K562 (cell line): ENCODE results near the gene MORC4. TPM values are rescaled to one million over a fixed set of nuclear protein-coding genes. Genes with fewer than 3 reads are reported as not detected.

ENCODE experiments used
- ATAC-seq: fragments of 200-7000 bp; cut with Tn5 transposase; 3 replicates; pipeline ENCODE4 v1.9.1; 2020; ENCODE audit warnings: moderate library complexity
- BruUV-seq: library from RNA; stranded (reverse); fragments of 400-500 nt; replicated peaks from 2 replicates; lab custom pipeline; 2021; lab: Mats Ljungman, UMichigan
- CTCF ChIA-PET: fragments of 300-600 bp; formaldehyde crosslinking; extraction: SDS; loops from one replicate; lab custom pipeline; 2021; ENCODE audit warnings: low intra/inter-chr PET ratio; lab: Yijun Ruan, JAX
- POLR2A ChIA-PET: fragments of 300-600, 350-650 bp; sonication (Branson Sonifier 250); formaldehyde crosslinking; extraction: SDS; loops from one replicate; lab custom pipeline; 2021; ENCODE audit warnings: antibody characterized with exemption, inconsistent platforms; lab: Yijun Ruan, JAX
- DNase-seq, 4 experiments: peaks; one replicate each; pipeline versions ENCODE4 v3.0.0 to v3.0.0-alpha.2; 2011 to 2018; ENCODE audit warnings: low spot score in 3 of 4, mixed read lengths in 3 of 4; ENCODE audit errors: extremely low read depth in 1 of 4
- FAIRE-seq: peaks from 2 replicates; lab custom pipeline; 2011; peaks lifted over from hg19 to GRCh38; lab: Jason Lieb, UNC
- H2AFZ ChIP-seq: 2 replicates; pipeline ENCODE4 v1.6.0; 2011; ENCODE audit warnings: low read depth, low read length, control low read depth, inconsistent platforms
- H3K27ac ChIP-seq: fragments of 200-600 bp; 3 replicates; pipeline ENCODE4 v1.8.0; 2011; ENCODE audit warnings: low read depth, mild to moderate bottlenecking, control low read depth, inconsistent platforms, low read length, moderate library complexity, mixed read lengths; ENCODE audit errors: extremely low read depth
- H3K27me3 ChIP-seq, 2 experiments: fragments of 300-600 bp in 1 of 2; 2 replicates in 1 of 2; 3 replicates in 1 of 2; pipeline versions ENCODE4 v1.6.0 to v1.8.0; 2011; ENCODE audit warnings: inconsistent platforms in 2 of 2, low read length in 2 of 2, mild to moderate bottlenecking in 1 of 2, mixed read lengths in 1 of 2, moderate library complexity in 1 of 2; ENCODE audit not compliant: control insufficient read depth in 2 of 2, insufficient read depth in 2 of 2
- H3K36me3 ChIP-seq: fragments of 300-600 bp; 3 replicates; pipeline ENCODE4 v1.8.0; 2011; ENCODE audit warnings: mild to moderate bottlenecking, low read length, inconsistent platforms; ENCODE audit not compliant: control insufficient read depth, insufficient read depth
- H3K4me1 ChIP-seq, 2 experiments: fragments of 200-600 bp in 1 of 2; replicated peaks in 1 of 2; 2 replicates in 1 of 2; 3 replicates in 1 of 2; pipeline versions ENCODE4 v1.5.1 to v1.8.0; 2011; ENCODE audit warnings: inconsistent platforms in 2 of 2, low read length in 2 of 2, mild to moderate bottlenecking in 1 of 2, mixed read lengths in 1 of 2, moderate library complexity in 1 of 2; ENCODE audit not compliant: control insufficient read depth in 2 of 2, insufficient read depth in 2 of 2
- H3K4me2 ChIP-seq: 2 replicates; pipeline ENCODE4 v1.6.1; 2011; ENCODE audit warnings: low read length, control low read depth, inconsistent platforms, mixed read lengths; ENCODE audit not compliant: insufficient read depth
- H3K4me3 ChIP-seq: fragments of 200-600 bp; sonication (generic), shearing (Covaris generic); 2 replicates; pipeline ENCODE4 v1.5.1; 2016; ENCODE audit warnings: control low read depth, inconsistent platforms
- H3K79me2 ChIP-seq: fragments of 200-600 bp; 3 replicates; pipeline ENCODE4 v1.8.0; 2011; ENCODE audit warnings: low read length, inconsistent platforms; ENCODE audit not compliant: control insufficient read depth, insufficient read depth
- H3K9ac ChIP-seq, 2 experiments: 2 replicates each; pipeline versions ENCODE4 v1.6.0 to v1.6.1; 2011; ENCODE audit warnings: low read depth in 2 of 2, low read length in 2 of 2, control low read depth in 1 of 2, inconsistent platforms in 1 of 2, mild to moderate bottlenecking in 1 of 2, mixed read lengths in 1 of 2; ENCODE audit not compliant: insufficient read depth in 1 of 2
- H3K9me1 ChIP-seq: one replicate; pipeline ENCODE4 v1.6.0; 2011; ENCODE audit warnings: inconsistent platforms, mild to moderate bottlenecking, low read length, moderate library complexity; ENCODE audit not compliant: control insufficient read depth, insufficient read depth
- H3K9me3 ChIP-seq: replicated peaks from 2 replicates; pipeline ENCODE4 v1.5.1; 2011; ENCODE audit warnings: low read depth, low read length, inconsistent platforms; ENCODE audit not compliant: control insufficient read depth, insufficient read depth
- H4K20me1 ChIP-seq: replicated peaks from 2 replicates; pipeline ENCODE4 v1.6.1; 2011; ENCODE audit warnings: low read length, inconsistent platforms, mixed read lengths; ENCODE audit not compliant: control insufficient read depth, insufficient read depth
- FOXM1 ChIP-seq, 2 experiments: fragments of 450-650 bp in 1 of 2; sonication (generic) in 1 of 2; formaldehyde crosslinking in 1 of 2; IDR thresholded peaks; 2 replicates each; pipeline versions ENCODE4 v1.6.1 to v1.9.0; 2017 to 2022; ENCODE audit warnings: low read depth in 2 of 2, mild to moderate bottlenecking in 2 of 2, missing genetic modification reagents in 1 of 2, moderate library complexity in 1 of 2
- GATAD2B ChIP-seq: fragments of 450-650 bp; IDR thresholded peaks from 2 replicates; pipeline ENCODE4 v1.6.1; 2017; ENCODE audit warnings: mild to moderate bottlenecking, borderline replicate concordance
- MCM2 ChIP-seq: fragments of 450-650 bp; IDR thresholded peaks from 2 replicates; pipeline ENCODE4 v1.6.1; 2017; ENCODE audit warnings: low read depth, mild to moderate bottlenecking
- MTA3 ChIP-seq: fragments of 450-650 bp; formaldehyde crosslinking; IDR thresholded peaks from 2 replicates; pipeline ENCODE4 v1.6.1; 2017; ENCODE audit warnings: mild to moderate bottlenecking, borderline replicate concordance
- NFATC3 ChIP-seq: fragments of 450-650 bp; IDR thresholded peaks from 2 replicates; pipeline ENCODE4 v1.6.1; 2017; ENCODE audit warnings: mild to moderate bottlenecking
- NR2C1 ChIP-seq, 2 experiments: fragments of 450-650 bp; IDR thresholded peaks; 2 replicates each; pipeline ENCODE4 v1.6.1; 2017; ENCODE audit warnings: mild to moderate bottlenecking in 2 of 2, antibody characterized with exemption in 1 of 2, inconsistent platforms in 1 of 2, missing compliant biosample characterization in 1 of 2, missing genetic modification characterization in 1 of 2
- POLR2A ChIP-seq: fragments of 450-650 bp; conservative IDR thresholded peaks from 2 replicates; pipeline ENCODE4 v1.6.1; 2016
- SMARCE1 ChIP-seq: fragments of 450-650 bp; IDR thresholded peaks from 2 replicates; pipeline ENCODE4 v1.7.1; 2016; ENCODE audit warnings: mild to moderate bottlenecking
- TBP ChIP-seq: optimal IDR thresholded peaks from 2 replicates; pipeline ENCODE3; 2011; ENCODE audit warnings: low read depth, low read length, improper control_type of control experiment
- ZNF146 ChIP-seq: IDR thresholded peaks from one replicate; pipeline ENCODE4 v1.6.1; 2018; ENCODE audit warnings: missing compliant biosample characterization; ENCODE audit not compliant: unreplicated experiment
- ZNF551 ChIP-seq: fragments of 250-450 bp; sonication (Bioruptor Pico); IDR thresholded peaks from 2 replicates; pipeline ENCODE4 v1.5.0; 2021; ENCODE audit warnings: mild to moderate bottlenecking, moderate library complexity
- ZNF57 ChIP-seq: fragments of 450-650 bp; formaldehyde crosslinking; IDR thresholded peaks from 2 replicates; pipeline ENCODE4 v1.4.0; 2020; ENCODE audit warnings: mild to moderate bottlenecking, moderate library complexity
- ZNF707 ChIP-seq: fragments of 250-450 bp; sonication (Bioruptor Pico); conservative IDR thresholded peaks from 2 replicates; pipeline ENCODE4 v1.8.0; 2022; ENCODE audit warnings: inconsistent platforms, mild to moderate bottlenecking, moderate library complexity
- WGBS: fragments of 100-300 bp; shearing (Covaris generic); methylation state at CpG from one replicate; pipeline ENCODE4 v1.1.6; 2016; ENCODE audit warnings: low coverage, mixed read lengths; ENCODE audit not compliant: insufficient coverage; ENCODE audit errors: missing lambda C conversion rate; 5-methylcytosine and 5-hydroxymethylcytosine counted together
- in situ Hi-C: fragments of 300-500 bp; cut with MboI; formaldehyde crosslinking; loops from 4 replicates; pipeline ENCODE4 v1.15.0; 2018; ENCODE audit warnings: inconsistent platforms, mixed read lengths
- intact Hi-C: fragments of 100-400 bp; cut with micrococcal nuclease; formaldehyde crosslinking; loops from 2 replicates; pipeline ENCODE4 v1.14.2; 2022
- polyA plus RNA-seq, 8 experiments: library from polyadenylated mRNA; depleted of rRNA in 4 of 8; stranded (reverse) in 5 of 8; unstranded in 3 of 8; fragments of >200 nt; fragmentation: Nextera tagmentation in 2 of 8; fragmentation: Illumina TruSeq in 1 of 8; extraction: Ambion mirVana in 2 of 8; extraction: Trizol in 1 of 8; gene quantifications; 2 replicates each; pipeline versions ENCODE4 v1.2.1 to v1.2.3, GENCODE V29; 2011 to 2014; ENCODE audit warnings: inconsistent platforms in 1 of 8, missing spikeins in 1 of 8
- total RNA-seq, 7 experiments: library from RNA; depleted of rRNA in 6 of 7; stranded (reverse); fragments of >200 nt in 6 of 7; fragmentation: Illumina TruSeq in 2 of 7; extraction: Trizol in 2 of 7; gene quantifications; 2 replicates each; pipeline versions ENCODE4 v1.2.1 to v1.2.3, GENCODE V29; 2011 to 2021; ENCODE audit warnings: low replicate concordance in 1 of 7
- TF ChIP-seq, protein P1 (sequence below): fragments of 250-450 bp; sonication (Bioruptor Pico); IDR thresholded peaks from 2 replicates; pipeline ENCODE4 v1.4.0; 2020
- TF ChIP-seq, protein P2 (sequence below): fragments of 250-450 bp; sonication (Bioruptor Pico); IDR thresholded peaks from 2 replicates; pipeline ENCODE4 v1.8.0; 2021; ENCODE audit warnings: moderate library complexity, mild to moderate bottlenecking, inconsistent platforms
- TF ChIP-seq, protein P3 (sequence below), 2 experiments: fragments of 250-450 bp in 1 of 2; fragments of 450-650 bp in 1 of 2; sonication (Bioruptor Pico) in 1 of 2; IDR thresholded peaks; 2 replicates each; pipeline versions ENCODE4 v1.6.1 to v1.8.0; 2016 to 2021; ENCODE audit warnings: mild to moderate bottlenecking in 2 of 2, moderate library complexity in 2 of 2, missing compliant biosample characterization in 1 of 2, missing genetic modification characterization in 1 of 2

Gene MORC4
- total and polyA plus RNA-seq, 9 of the 15 experiments (the other 6 are each of a cell fraction or from before 2014, with no cell fraction given) = 0.04 to 0.53 (median 0.18) TPM

DNA sequence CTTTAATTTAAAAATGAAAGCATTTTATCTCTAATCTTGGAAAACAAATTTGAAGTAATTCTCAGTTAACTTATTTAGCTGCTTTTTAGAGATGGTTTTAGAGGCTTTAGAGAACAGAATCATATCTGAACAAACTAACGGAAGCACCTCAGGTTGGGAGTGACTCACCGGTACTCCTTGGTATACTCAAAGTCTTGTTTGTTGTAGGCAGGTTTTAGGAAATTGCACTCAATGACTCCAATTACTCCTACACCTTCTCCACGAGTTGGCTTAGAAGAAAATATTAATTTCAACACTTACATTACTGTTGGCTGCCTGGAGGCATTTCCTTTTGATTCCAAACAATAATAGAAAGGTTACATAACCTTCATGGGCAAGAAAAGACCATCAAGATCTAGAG lies 23.6 kb downstream of the MORC4 start:
- no peak overlapping the region for H3K9ac ChIP-seq
- H2AFZ ChIP-seq = no peak overlapping the region
- FAIRE-seq (no peak), ATAC-seq (no peak), DNase-seq (no peak)
- H4K20me1 ChIP-seq = no peaks in the 10 kb centered on the region
- no peaks in the 10 kb centered on the region for H3K27me3 ChIP-seq
- 4% methylated on average over 3 of the region's 3 CpGs for WGBS
- ChIA-PET CTCF (no interaction called here), POLR2A (no interaction called here)
- H3K4me3 ChIP-seq = no peak overlapping the region
- no peaks in the 10 kb centered on the region for H3K79me2 ChIP-seq
- H3K9me1 ChIP-seq = no peaks in the 10 kb centered on the region
- no peaks in the 10 kb centered on the region for H3K9me3 ChIP-seq
- intact Hi-C loops (no loop called here), in situ Hi-C loops (no loop called here)
- no peak overlapping the region for H3K4me2 ChIP-seq
- H3K27ac ChIP-seq = no peak overlapping the region
- no peaks in the 10 kb centered on the region for H3K4me1 ChIP-seq
- no peaks in the 10 kb centered on the region for H3K36me3 ChIP-seq
- BruUV-seq = no TSS peak
- TF ChIP-seq, protein P1, sequence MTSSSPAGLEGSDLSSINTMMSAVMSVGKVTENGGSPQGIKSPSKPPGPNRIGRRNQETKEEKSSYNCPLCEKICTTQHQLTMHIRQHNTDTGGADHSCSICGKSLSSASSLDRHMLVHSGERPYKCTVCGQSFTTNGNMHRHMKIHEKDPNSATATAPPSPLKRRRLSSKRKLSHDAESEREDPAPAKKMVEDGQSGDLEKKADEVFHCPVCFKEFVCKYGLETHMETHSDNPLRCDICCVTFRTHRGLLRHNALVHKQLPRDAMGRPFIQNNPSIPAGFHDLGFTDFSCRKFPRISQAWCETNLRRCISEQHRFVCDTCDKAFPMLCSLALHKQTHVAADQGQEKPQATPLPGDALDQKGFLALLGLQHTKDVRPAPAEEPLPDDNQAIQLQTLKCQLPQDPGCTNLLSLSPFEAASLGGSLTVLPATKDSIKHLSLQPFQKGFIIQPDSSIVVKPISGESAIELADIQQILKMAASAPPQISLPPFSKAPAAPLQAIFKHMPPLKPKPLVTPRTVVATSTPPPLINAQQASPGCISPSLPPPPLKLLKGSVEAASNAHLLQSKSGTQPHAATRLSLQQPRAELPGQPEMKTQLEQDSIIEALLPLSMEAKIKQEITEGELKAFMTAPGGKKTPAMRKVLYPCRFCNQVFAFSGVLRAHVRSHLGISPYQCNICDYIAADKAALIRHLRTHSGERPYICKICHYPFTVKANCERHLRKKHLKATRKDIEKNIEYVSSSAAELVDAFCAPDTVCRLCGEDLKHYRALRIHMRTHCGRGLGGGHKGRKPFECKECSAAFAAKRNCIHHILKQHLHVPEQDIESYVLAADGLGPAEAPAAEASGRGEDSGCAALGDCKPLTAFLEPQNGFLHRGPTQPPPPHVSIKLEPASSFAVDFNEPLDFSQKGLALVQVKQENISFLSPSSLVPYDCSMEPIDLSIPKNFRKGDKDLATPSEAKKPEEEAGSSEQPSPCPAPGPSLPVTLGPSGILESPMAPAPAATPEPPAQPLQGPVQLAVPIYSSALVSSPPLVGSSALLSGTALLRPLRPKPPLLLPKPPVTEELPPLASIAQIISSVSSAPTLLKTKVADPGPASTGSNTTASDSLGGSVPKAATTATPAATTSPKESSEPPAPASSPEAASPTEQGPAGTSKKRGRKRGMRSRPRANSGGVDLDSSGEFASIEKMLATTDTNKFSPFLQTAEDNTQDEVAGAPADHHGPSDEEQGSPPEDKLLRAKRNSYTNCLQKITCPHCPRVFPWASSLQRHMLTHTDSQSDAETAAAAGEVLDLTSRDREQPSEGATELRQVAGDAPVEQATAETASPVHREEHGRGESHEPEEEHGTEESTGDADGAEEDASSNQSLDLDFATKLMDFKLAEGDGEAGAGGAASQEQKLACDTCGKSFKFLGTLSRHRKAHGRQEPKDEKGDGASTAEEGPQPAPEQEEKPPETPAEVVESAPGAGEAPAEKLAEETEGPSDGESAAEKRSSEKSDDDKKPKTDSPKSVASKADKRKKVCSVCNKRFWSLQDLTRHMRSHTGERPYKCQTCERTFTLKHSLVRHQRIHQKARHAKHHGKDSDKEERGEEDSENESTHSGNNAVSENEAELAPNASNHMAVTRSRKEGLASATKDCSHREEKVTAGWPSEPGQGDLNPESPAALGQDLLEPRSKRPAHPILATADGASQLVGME (CRISPR knock-in tag) = no peak
- TF ChIP-seq, protein P2, sequence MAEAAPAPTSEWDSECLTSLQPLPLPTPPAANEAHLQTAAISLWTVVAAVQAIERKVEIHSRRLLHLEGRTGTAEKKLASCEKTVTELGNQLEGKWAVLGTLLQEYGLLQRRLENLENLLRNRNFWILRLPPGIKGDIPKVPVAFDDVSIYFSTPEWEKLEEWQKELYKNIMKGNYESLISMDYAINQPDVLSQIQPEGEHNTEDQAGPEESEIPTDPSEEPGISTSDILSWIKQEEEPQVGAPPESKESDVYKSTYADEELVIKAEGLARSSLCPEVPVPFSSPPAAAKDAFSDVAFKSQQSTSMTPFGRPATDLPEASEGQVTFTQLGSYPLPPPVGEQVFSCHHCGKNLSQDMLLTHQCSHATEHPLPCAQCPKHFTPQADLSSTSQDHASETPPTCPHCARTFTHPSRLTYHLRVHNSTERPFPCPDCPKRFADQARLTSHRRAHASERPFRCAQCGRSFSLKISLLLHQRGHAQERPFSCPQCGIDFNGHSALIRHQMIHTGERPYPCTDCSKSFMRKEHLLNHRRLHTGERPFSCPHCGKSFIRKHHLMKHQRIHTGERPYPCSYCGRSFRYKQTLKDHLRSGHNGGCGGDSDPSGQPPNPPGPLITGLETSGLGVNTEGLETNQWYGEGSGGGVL (CRISPR knock-in tag) = no peak
- TF ChIP-seq MCM2 (no peak), NFATC3 (no peak), ZNF146 (no peak), MTA3 (no peak), FOXM1 (IDR thresholded peaks at IDR 0.05; ENCODE audit: low read depth) (no peak), FOXM1 (CRISPR knock-in tag; IDR thresholded peaks at IDR 0.05; ENCODE audit: low read depth) (no peak), ZNF551 (no peak), ZNF57 (CRISPR knock-in tag) (no peak), TBP (no peak), SMARCE1 (no peak), GATAD2B (no peak), ZNF707 (no peak), POLR2A (no peak), NR2C1 (IDR thresholded peaks at IDR 0.05) (no peak), NR2C1 (tag; IDR thresholded peaks at IDR 0.05) (no peak)
- TF ChIP-seq, protein P3, sequence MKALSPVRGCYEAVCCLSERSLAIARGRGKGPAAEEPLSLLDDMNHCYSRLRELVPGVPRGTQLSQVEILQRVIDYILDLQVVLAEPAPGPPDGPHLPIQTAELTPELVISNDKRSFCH (CRISPR knock-in tag; IDR thresholded peaks at IDR 0.05) = no peak
- TF ChIP-seq, protein P3 (tag; IDR thresholded peaks at IDR 0.05) = no peak
